Nephron progenitor cell (in vitro differentiated cells): ENCODE measurements around the gene TOP3B.

Experiments used
- DNase-seq: peaks from one replicate; pipeline ENCODE4 v3.0.0; 2021
- H3K27ac Mint-ChIP-seq: 2 replicates; pipeline ENCODE4 v1.8.0; 2021; ENCODE audit warnings: mild to moderate bottlenecking, moderate library complexity, mixed read lengths
- H3K27me3 Mint-ChIP-seq: 2 replicates; pipeline ENCODE4 v1.8.0; 2021; ENCODE audit warnings: mild to moderate bottlenecking, low read depth, mixed read lengths; ENCODE audit not compliant: poor library complexity
- H3K36me3 Mint-ChIP-seq: 2 replicates; pipeline ENCODE4 v1.8.0; 2021; ENCODE audit warnings: low read depth, mixed read lengths
- H3K4me1 Mint-ChIP-seq: 2 replicates; pipeline ENCODE4 v1.8.0; 2021; ENCODE audit warnings: mixed read lengths
- H3K4me3 Mint-ChIP-seq: 2 replicates; pipeline ENCODE4 v1.8.0; 2021; ENCODE audit warnings: mild to moderate bottlenecking, moderate library complexity, mixed read lengths
- H3K9me3 Mint-ChIP-seq: 2 replicates; pipeline ENCODE4 v1.8.0; 2021; ENCODE audit warnings: mild to moderate bottlenecking, moderate library complexity, mixed read lengths
- CTCF ChIP-seq: fragments of 200-600 bp; sonication (generic); IDR thresholded peaks from 2 replicates; pipeline ENCODE4 v1.5.0; 2021; ENCODE audit warnings: antibody characterized with exemption

The TOP3B gene

GRCh38 chr22:21974058-21974649 is 8.4 kb downstream of the TOP3B start:
- no peaks in the 10 kb centered on the region for H3K27me3 Mint-ChIP-seq

DNA sequence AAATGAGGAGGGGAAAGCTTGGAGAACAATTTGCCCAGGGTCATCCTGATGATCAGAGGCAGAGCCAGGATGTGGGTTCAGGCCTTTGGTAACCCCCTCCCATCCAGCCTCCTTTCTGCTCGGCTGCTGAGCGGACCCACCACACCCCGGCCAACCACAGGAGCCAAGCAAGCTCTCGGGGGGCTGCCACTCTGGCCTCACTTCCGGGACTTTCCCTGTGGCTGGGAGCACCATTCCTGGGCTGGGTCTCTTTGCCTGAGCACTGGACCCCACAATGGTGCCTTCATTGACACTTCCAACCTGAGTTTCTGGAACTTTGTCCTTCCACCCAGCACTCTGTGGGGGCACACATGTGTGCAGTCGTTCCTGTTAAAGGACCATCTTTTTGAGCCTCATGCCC is 9.8 kb downstream of the TOP3B start:
- Mint-ChIP-seq H3K36me3 (peaks cover 43% of the 10 kb centered on the region), H3K4me3 (no peak overlapping the region), H3K27me3 (no peaks in the 10 kb centered on the region), H3K9me3 (no peaks in the 10 kb centered on the region), H3K27ac (no peak overlapping the region), H3K4me1 (no peaks in the 10 kb centered on the region)
- DNase-seq: no peak
- no peak for TF ChIP-seq CTCF

More at GRCh38 chr22:21974058-21974649, 8.4 kb downstream of the TOP3B start:
- DNase-seq: no peak
- Mint-ChIP-seq H3K9me3 (no peaks in the 10 kb centered on the region), H3K4me1 (no peaks in the 10 kb centered on the region), H3K36me3 (peaks cover 44% of the 10 kb centered on the region), H3K27ac (no peak overlapping the region), H3K4me3 (no peak overlapping the region)
- TF ChIP-seq CTCF: no peak

DNA sequence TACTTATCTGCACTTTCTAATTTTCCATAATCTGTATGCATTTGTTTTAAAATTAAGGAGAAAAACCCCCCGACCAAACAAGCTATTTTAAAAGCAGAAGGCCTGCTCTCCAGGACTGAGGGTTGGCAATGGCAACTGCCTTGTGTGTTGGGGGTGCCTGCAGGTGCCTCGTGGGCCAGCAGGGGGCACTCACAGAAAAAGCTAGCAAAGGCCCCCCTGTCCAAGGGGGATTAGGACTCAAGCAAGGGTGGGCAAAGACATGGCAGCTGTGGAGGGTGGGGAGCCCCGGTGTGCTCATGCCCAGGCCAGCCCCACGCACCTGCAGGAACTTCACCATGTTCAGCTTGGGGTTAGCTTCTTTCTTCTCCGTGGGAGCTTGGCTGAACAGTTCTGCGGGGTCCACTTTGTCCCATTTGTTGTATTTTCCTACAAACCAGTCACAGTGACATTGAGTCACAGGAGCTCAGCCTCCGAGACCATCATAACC is 10.3 kb downstream of the TOP3B start:
- no peak overlapping the region for H3K27ac Mint-ChIP-seq
- peaks cover 46% of the 10 kb centered on the region for H3K36me3 Mint-ChIP-seq
- peak; percentile 75 for DNase-seq
- no peaks in the 10 kb centered on the region for H3K27me3 Mint-ChIP-seq
- peak; percentile 84 for TF ChIP-seq CTCF
- no peak overlapping the region for H3K4me3 Mint-ChIP-seq
- H3K4me1 Mint-ChIP-seq: no peaks in the 10 kb centered on the region
- H3K9me3 Mint-ChIP-seq: no peaks in the 10 kb centered on the region

DNA sequence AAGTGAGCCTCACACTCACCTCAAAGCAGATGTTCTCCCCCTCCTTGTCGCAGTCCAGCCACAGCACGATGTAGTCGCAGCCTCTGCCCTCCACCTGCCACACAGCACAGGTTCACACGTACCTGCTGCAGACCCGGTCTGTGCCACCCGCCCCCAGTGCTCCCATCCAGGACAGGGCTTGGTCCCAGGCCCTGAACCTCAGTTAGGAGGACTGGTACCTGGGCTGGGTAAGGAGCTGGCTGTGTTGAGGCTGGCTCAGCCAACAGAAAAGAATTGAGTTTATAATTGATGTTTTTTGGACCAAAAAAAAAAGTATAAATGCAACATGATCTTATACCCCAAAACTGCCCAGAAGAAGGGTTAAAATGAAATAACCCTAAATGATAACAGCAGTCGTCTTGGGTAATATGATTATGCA is 10.7 kb downstream of the TOP3B start:
- H3K36me3 Mint-ChIP-seq: peaks cover 51% of the 10 kb centered on the region
- no peak for TF ChIP-seq CTCF
- H3K9me3 Mint-ChIP-seq: no peaks in the 10 kb centered on the region
- no peaks in the 10 kb centered on the region for H3K27me3 Mint-ChIP-seq
- no peak overlapping the region for H3K27ac Mint-ChIP-seq
- no peak for DNase-seq
- H3K4me3 Mint-ChIP-seq: no peak overlapping the region
- no peaks in the 10 kb centered on the region for H3K4me1 Mint-ChIP-seq

DNA sequence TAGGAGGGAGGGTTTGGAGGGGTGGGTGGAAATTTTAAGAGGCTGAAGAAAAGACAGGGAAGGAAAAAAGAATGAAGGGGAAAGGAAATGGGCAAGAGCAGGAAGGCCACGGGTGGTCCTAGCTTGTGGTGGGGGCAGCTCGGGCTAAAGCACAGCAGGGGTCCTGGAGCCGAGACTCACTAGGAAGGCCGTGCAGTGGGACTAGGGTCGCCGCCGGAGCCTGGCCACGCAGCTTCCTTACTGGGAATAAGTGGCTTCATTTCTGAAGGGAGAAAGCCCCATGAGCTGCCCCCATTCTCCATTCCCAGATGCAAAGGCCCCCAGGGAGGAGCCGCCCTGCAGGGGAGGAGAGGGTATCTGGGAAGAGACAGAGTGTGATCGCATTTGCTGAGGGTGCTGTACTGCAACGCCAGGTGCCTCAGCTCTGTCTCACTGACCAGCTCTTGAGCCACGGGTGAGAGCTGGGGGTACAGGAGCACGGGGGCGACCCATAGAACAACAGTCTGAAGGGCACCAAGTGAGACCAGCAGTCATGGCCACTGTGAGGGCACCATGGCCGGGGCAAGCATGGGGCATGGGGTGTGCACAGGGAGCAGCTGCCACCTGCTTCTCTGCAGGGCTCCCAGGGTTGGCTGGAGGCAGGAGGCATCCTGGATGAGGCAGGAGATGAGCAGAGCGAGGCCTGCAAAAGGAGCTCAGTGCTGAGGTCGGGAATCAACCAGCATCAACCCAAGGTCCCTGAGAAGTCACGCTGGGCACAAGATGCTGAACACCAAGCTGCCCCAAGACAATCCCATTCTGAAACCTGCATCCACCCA is 11.6 kb downstream of the TOP3B start:
- no peak for DNase-seq
- TF ChIP-seq CTCF: no peak
- peaks cover 59% of the 10 kb centered on the region for H3K36me3 Mint-ChIP-seq
- H3K4me1 Mint-ChIP-seq: no peaks in the 10 kb centered on the region
- H3K4me3 Mint-ChIP-seq: no peak overlapping the region
- no peak overlapping the region for H3K27ac Mint-ChIP-seq
- H3K9me3 Mint-ChIP-seq: no peaks in the 10 kb centered on the region
- no peaks in the 10 kb centered on the region for H3K27me3 Mint-ChIP-seq
